NB4 (cell line): ENCODE data around the gene LCP1.

Experiments
- MAX ChIP-seq: IDR thresholded peaks from 2 replicates; pipeline ENCODE4 v1.6.1; 2011; ENCODE audit warnings: low read depth, low read length
- TF ChIP-seq, protein P1 (sequence below): IDR thresholded peaks from one replicate; pipeline ENCODE4 v1.5.1; 2012; ENCODE audit warnings: low read depth, low read length

DNA sequence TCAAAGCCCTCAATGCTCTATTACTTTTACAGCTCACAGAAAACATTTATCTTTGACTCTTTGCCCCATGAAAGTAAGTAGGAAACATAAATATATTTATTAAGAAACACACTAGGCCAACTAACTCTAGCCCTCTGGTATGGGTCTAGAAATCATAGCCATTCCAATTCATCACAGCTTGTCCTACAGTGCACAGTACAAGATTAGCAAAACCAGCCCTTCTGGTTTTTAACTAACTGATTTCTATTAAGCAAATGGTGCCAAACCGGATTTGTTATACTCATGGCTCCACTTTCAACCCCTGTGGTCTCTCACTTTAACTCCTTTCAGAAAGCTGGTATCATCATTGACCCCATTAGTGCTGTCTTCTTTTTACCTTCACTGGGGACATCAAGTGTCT lies 24.2 kb upstream of the LCP1 start:
- TF ChIP-seq, protein P1, sequence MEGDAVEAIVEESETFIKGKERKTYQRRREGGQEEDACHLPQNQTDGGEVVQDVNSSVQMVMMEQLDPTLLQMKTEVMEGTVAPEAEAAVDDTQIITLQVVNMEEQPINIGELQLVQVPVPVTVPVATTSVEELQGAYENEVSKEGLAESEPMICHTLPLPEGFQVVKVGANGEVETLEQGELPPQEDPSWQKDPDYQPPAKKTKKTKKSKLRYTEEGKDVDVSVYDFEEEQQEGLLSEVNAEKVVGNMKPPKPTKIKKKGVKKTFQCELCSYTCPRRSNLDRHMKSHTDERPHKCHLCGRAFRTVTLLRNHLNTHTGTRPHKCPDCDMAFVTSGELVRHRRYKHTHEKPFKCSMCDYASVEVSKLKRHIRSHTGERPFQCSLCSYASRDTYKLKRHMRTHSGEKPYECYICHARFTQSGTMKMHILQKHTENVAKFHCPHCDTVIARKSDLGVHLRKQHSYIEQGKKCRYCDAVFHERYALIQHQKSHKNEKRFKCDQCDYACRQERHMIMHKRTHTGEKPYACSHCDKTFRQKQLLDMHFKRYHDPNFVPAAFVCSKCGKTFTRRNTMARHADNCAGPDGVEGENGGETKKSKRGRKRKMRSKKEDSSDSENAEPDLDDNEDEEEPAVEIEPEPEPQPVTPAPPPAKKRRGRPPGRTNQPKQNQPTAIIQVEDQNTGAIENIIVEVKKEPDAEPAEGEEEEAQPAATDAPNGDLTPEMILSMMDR = no peak
- TF ChIP-seq MAX = no peak
